Measurements from ENCODE around the gene CNGA1. TPM values are rescaled to one million over a fixed set of nuclear protein-coding genes. Genes with fewer than 3 reads are reported as not detected.

CNGA1 gene
- total RNA-seq, 1 experiment from 2014 or later: 1.0 TPM

DNA sequence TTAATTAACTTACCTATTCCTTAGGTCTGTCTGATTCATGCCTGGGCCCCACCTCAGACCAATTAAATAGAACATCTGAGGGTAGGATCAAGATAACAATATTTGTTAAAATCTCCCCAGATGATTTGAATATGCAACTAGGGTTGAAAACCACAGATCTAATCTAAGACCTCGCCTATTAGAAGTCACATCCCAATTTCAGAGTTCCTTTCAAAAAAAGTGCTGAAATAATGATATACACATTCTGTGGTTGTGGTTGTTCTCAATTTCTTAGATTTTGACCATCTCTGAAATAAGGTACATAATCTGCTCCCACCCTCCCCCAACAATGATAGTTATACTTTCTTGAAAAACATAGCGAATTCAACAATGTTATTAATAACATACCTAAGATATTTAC is 27.8 kb upstream of the CNGA1 start:
- Histone ChIP-seq H3K56ac (ENCODE audit: insufficient read length, low read depth, low read length) (no peak overlapping the region), H3K79me2 (ENCODE audit: insufficient read depth, low read length) (no peaks in the 10 kb centered on the region), H2BK12ac (ENCODE audit: insufficient read length, low read depth, low read length) (no peak overlapping the region), H4K8ac (replicated peaks; ENCODE audit: insufficient read length, low read depth, low read length) (no peak overlapping the region), H3K4me1 (ENCODE audit: insufficient read depth, low read length) (no peaks in the 10 kb centered on the region; the same call in 1 of the 2 replicates), H2BK20ac (ENCODE audit: low read depth, low read length, poor library complexity, severe bottlenecking) (no peak overlapping the region), H4K5ac (ENCODE audit: insufficient read length, low read depth, low read length) (no peak overlapping the region), H3K14ac (ENCODE audit: insufficient read depth, low read length) (no peak overlapping the region), H4K91ac (ENCODE audit: insufficient read length, low read depth, low read length) (no peak overlapping the region), H3K9ac (ENCODE audit: extremely low read depth, insufficient read length, low read length) (no peak overlapping the region), H2BK120ac (ENCODE audit: low read depth, low read length, poor library complexity, severe bottlenecking) (no peak overlapping the region), H3K27ac (ENCODE audit: insufficient read length, low read depth, low read length) (no peak overlapping the region), H3T11ph (ENCODE audit: low read length) (no peak overlapping the region), H3K27me3 (ENCODE audit: insufficient read depth, low read length) (no peaks in the 10 kb centered on the region), H2BK15ac (ENCODE audit: low read depth, low read length) (no peak overlapping the region), H3K4me2 (ENCODE audit: insufficient read depth, insufficient read length, low read length) (no peak overlapping the region), H3K79me1 (ENCODE audit: insufficient read depth, low read depth, low read length, poor library complexity, severe bottlenecking) (no peaks in the 10 kb centered on the region), H2BK5ac (ENCODE audit: insufficient read length, low read length) (no peak overlapping the region), H2AFZ (ENCODE audit: low read length) (no peak overlapping the region), H3K9me3 (ENCODE audit: control insufficient read depth, low read depth, low read length) (no peaks in the 10 kb centered on the region), H3K23me2 (ENCODE audit: insufficient read length, low read depth, low read length, poor library complexity, severe bottlenecking) (no peaks in the 10 kb centered on the region), H3K23ac (ENCODE audit: insufficient read length, low read depth, low read length) (no peak overlapping the region), H2AK5ac (ENCODE audit: insufficient read length, low read length) (no peak overlapping the region), H4K20me1 (ENCODE audit: control insufficient read depth, insufficient read depth, insufficient read length) (no peaks in the 10 kb centered on the region), H3K18ac (ENCODE audit: insufficient read length, low read depth, low read length) (no peak overlapping the region), H3K4ac (ENCODE audit: low read depth, low read length) (no peak overlapping the region)
- Mint-ChIP-seq H3K27me3 (ENCODE audit: low read depth) (no peaks in the 10 kb centered on the region), H3K4me3 (no peak overlapping the region), H3K36me3 (ENCODE audit: insufficient read depth in 1 of 3, low read depth in 3 of 3) (0 out of 7 replicates have a peak, but pooled peaks cover 0 to 3% (median 0%) of the 10 kb centered on the region in 3 experiments), H3K27ac (no peak overlapping the region), H3K9me3 (no peaks in the 10 kb centered on the region), H3K4me1 (peaks cover 17 to 27% of the 10 kb centered on the region in 2 experiments)
- no peak for DNase-seq
- TF ChIP-seq, protein P1, sequence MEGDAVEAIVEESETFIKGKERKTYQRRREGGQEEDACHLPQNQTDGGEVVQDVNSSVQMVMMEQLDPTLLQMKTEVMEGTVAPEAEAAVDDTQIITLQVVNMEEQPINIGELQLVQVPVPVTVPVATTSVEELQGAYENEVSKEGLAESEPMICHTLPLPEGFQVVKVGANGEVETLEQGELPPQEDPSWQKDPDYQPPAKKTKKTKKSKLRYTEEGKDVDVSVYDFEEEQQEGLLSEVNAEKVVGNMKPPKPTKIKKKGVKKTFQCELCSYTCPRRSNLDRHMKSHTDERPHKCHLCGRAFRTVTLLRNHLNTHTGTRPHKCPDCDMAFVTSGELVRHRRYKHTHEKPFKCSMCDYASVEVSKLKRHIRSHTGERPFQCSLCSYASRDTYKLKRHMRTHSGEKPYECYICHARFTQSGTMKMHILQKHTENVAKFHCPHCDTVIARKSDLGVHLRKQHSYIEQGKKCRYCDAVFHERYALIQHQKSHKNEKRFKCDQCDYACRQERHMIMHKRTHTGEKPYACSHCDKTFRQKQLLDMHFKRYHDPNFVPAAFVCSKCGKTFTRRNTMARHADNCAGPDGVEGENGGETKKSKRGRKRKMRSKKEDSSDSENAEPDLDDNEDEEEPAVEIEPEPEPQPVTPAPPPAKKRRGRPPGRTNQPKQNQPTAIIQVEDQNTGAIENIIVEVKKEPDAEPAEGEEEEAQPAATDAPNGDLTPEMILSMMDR (conservative IDR thresholded peaks at IDR 0.05): no peak
- no CpG with 5 or more reads among the region's 2 CpGs for WGBS (ENCODE audit: extremely low coverage, insufficient read length, low lambda C conversion rate)
